Measurements from ENCODE around the gene PSMA1.

The PSMA1 gene

GRCh38 chr11:14544611-14545010 lies 24.4 kb upstream of the PSMA1 start:
- Histone ChIP-seq H3K79me2 (ENCODE audit: low read length) (no peaks in the 10 kb centered on the region), H2AFZ (ENCODE audit: low read length) (no peak overlapping the region), H3K9me3 (replicated peaks; ENCODE audit: insufficient read depth, low read length) (no peaks in the 10 kb centered on the region), H3K27me3 (replicated peaks; ENCODE audit: insufficient read depth, low read length) (no peaks in the 10 kb centered on the region), H3K4me3 (ENCODE audit: low read length) (no peak overlapping the region), H3F3A (ENCODE audit: insufficient read depth, low read length) (no peaks in the 10 kb centered on the region), H3K27ac (ENCODE audit: low read length) (no peak overlapping the region), H3K9ac (ENCODE audit: low read length) (no peak overlapping the region), H4K20me1 (ENCODE audit: insufficient read depth, low read length) (no peaks in the 10 kb centered on the region), H3K9me2 (replicated peaks; ENCODE audit: insufficient read depth, low read length) (no peaks in the 10 kb centered on the region), H3K36me3 (replicated peaks; ENCODE audit: insufficient read depth, low read length) (no peaks in the 10 kb centered on the region), H3K4me1 (ENCODE audit: low read length) (peaks cover 7% of the 10 kb centered on the region), H3K4me2 (ENCODE audit: low read depth, low read length) (no peak overlapping the region)
- TF ChIP-seq CTCF (IDR thresholded peaks at IDR 0.05; ENCODE audit: low read length) (no peak), EZH2phosphoT487 (IDR thresholded peaks at IDR 0.05; ENCODE audit: low read length) (no peak), EZH2 (optimal IDR thresholded peaks at IDR 0.05; ENCODE audit: low read depth, low read length) (no peak)
- DNase-seq, result peak; percentile 42

GRCh38 chr11:14543260-14543659 lies 23.1 kb upstream of the PSMA1 start:
- TF ChIP-seq CTCF (IDR thresholded peaks at IDR 0.05; ENCODE audit: low read length) (no peak), EZH2phosphoT487 (IDR thresholded peaks at IDR 0.05; ENCODE audit: low read length) (no peak), EZH2 (optimal IDR thresholded peaks at IDR 0.05; ENCODE audit: low read depth, low read length) (no peak)
- H3K4me1 ChIP-seq (ENCODE audit: low read length), result peaks cover 7% of the 10 kb centered on the region
- H2AFZ ChIP-seq (ENCODE audit: low read length), result no peak overlapping the region
- H3K4me2 ChIP-seq (ENCODE audit: low read depth, low read length), result no peak overlapping the region
- no peaks in the 10 kb centered on the region for H4K20me1 ChIP-seq (ENCODE audit: insufficient read depth, low read length)
- no peak overlapping the region for H3K9ac ChIP-seq (ENCODE audit: low read length)
- no peaks in the 10 kb centered on the region for H3K9me3 ChIP-seq (replicated peaks; ENCODE audit: insufficient read depth, low read length)
- H3F3A ChIP-seq (ENCODE audit: insufficient read depth, low read length), result no peaks in the 10 kb centered on the region
- H3K9me2 ChIP-seq (replicated peaks; ENCODE audit: insufficient read depth, low read length), result no peaks in the 10 kb centered on the region
- no peaks in the 10 kb centered on the region for H3K79me2 ChIP-seq (ENCODE audit: low read length)
- H3K36me3 ChIP-seq (replicated peaks; ENCODE audit: insufficient read depth, low read length), result no peaks in the 10 kb centered on the region
- no peak overlapping the region for H3K4me3 ChIP-seq (ENCODE audit: low read length)
- no peak overlapping the region for H3K27ac ChIP-seq (ENCODE audit: low read length)
- no peaks in the 10 kb centered on the region for H3K27me3 ChIP-seq (replicated peaks; ENCODE audit: insufficient read depth, low read length)
- no peak for DNase-seq

- Histone ChIP-seq H2AFZ (ENCODE audit: low read length) (no peak overlapping the region), H3K4me3 (ENCODE audit: low read length) (no peak overlapping the region), H3K36me3 (replicated peaks; ENCODE audit: insufficient read depth, low read length) (no peaks in the 10 kb centered on the region), H3K9ac (ENCODE audit: low read length) (no peak overlapping the region), H3K27me3 (replicated peaks; ENCODE audit: insufficient read depth, low read length) (no peaks in the 10 kb centered on the region), H4K20me1 (ENCODE audit: insufficient read depth, low read length) (no peaks in the 10 kb centered on the region), H3K4me2 (ENCODE audit: low read depth, low read length) (no peak overlapping the region), H3K9me2 (replicated peaks; ENCODE audit: insufficient read depth, low read length) (no peaks in the 10 kb centered on the region), H3K79me2 (ENCODE audit: low read length) (no peaks in the 10 kb centered on the region), H3F3A (ENCODE audit: insufficient read depth, low read length) (no peaks in the 10 kb centered on the region; the same call in 1 of the 2 replicates), H3K4me1 (ENCODE audit: low read length) (peaks cover 7% of the 10 kb centered on the region), H3K27ac (ENCODE audit: low read length) (no peak overlapping the region), H3K9me3 (replicated peaks; ENCODE audit: insufficient read depth, low read length) (no peaks in the 10 kb centered on the region)
- TF ChIP-seq EZH2phosphoT487 (IDR thresholded peaks at IDR 0.05; ENCODE audit: low read length) (no peak), EZH2 (optimal IDR thresholded peaks at IDR 0.05; ENCODE audit: low read depth, low read length) (no peak), CTCF (IDR thresholded peaks at IDR 0.05; ENCODE audit: low read length) (no peak)
- no peak for DNase-seq
These were observed 22.1 kb upstream of the PSMA1 start for GRCh38 chr11:14542324-14542723.
